ENCODE measurements around the gene SLC34A1.

DNA sequence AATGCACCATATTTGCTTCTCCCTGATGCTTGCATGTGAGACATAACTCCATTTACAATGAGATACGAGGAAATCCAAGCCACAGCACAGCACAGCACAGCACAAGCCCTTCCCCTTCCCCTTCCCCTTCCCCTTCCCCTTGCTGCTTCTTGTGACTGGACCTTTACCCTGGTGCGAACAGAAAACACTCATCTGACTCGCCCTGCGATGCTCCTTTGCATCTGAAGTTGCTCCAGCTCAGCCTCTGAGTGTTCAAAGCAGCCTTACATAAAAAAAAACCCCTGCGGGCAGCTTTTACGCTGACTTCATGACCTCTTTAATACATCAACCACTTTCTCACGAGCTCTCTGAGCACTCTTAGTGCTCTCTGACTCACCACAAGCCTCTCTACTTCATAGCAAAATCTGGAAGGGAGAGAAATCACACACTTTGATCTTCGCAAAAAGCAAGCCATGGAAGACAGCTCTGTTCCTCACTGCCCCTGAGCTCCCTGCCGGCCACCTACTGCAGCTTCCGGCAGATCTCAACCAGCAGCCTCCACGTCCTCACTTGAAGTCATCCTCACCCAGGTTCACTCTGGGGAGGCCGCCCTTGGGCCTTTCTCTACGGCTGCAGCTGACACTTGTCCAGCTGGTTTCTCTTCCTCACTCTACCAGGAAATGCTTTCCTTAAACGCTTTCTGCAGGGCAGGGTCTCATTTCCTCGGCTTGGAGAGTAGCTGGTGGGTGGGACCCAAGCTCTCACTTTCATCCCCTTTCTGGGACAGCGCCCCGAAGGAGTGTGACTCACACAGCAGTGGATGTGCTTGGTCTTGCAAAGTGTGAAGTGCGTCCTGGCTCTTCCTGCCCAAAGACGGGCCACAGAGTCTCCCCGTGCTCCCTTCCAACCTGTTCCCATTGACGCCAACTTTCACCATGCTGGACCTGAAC, 5.3 kb downstream of the SLC34A1 start:
- no peak for TF ChIP-seq CTCF (IDR thresholded peaks at IDR 0.05; ENCODE audit: borderline replicate concordance, extremely low read depth, low read length, poor library complexity, severe bottlenecking)
- TF ChIP-seq EZH2 (IDR thresholded peaks at IDR 0.05; ENCODE audit: borderline replicate concordance, low read depth, low read length, severe bottlenecking), result no peak

Measured in DND-41 (cell line).